ENCODE measurements around the gene TOP2A.

Gene TOP2A

GRCh38 chr17:40417609-40418427, at the start of gene TOP2A:
TOP2A (minus strand) TSS chr17:40417896; CDS start chr17:40417791, 105 bp downstream.
- DNase-seq = peak; percentile 92 to 96

- DNase-seq = no peak
Measured at GRCh38 chr17:40467281-40467867, 49.7 kb upstream of the TOP2A start.

- no peak for DNase-seq
Measured at GRCh38 chr17:40466298-40466971, 48.7 kb upstream of the TOP2A start.

GRCh38 chr17:40464392-40464855, 46.7 kb upstream of the TOP2A start:
- no peak for DNase-seq

GRCh38 chr17:40463122-40463550, 45.4 kb upstream of the TOP2A start:
- DNase-seq = no peak

GRCh38 chr17:40462343-40463121, 44.8 kb upstream of the TOP2A start:
- DNase-seq = no peak

GRCh38 chr17:40461732-40462342, 44.1 kb upstream of the TOP2A start:
- no peak for DNase-seq

GRCh38 chr17:40460968-40461731, 43.5 kb upstream of the TOP2A start:
- no peak for DNase-seq

- no peak for DNase-seq
Measured at GRCh38 chr17:40460604-40460967, 42.9 kb upstream of the TOP2A start.

GRCh38 chr17:40459636-40460603, 42.2 kb upstream of the TOP2A start:
- DNase-seq = no peak

- DNase-seq = no peak
Measured at GRCh38 chr17:40458851-40459482, 41.3 kb upstream of the TOP2A start.

GRCh38 chr17:40457964-40458791, 40.5 kb upstream of the TOP2A start:
- no peak for DNase-seq

GRCh38 chr17:40457369-40457768, 39.7 kb upstream of the TOP2A start:
- no peak for DNase-seq

GRCh38 chr17:40456396-40456951, 38.8 kb upstream of the TOP2A start:
- no peak for DNase-seq

GRCh38 chr17:40454613-40454995, 36.9 kb upstream of the TOP2A start:
- no peak for DNase-seq

GRCh38 chr17:40453881-40454612, 36.4 kb upstream of the TOP2A start:
- DNase-seq = no peak

GRCh38 chr17:40452921-40453378, 35.3 kb upstream of the TOP2A start:
- no peak for DNase-seq

Data from activated CD4-positive, alpha-beta T cell treated with anti-CD3 and anti-CD28 coated beads for 4 hours (primary cell).